IMR-90 (cell line): Measurements from ENCODE around the gene TTK. TPM values are rescaled to one million over a fixed set of nuclear protein-coding genes. Genes with fewer than 3 reads are reported as not detected.

Experiments
- ATAC-seq: fragments of 200-7000 bp; cut with Tn5 transposase; 2 replicates; pipeline ENCODE4 v1.9.1; 2020; ENCODE audit warnings: low read depth, mild to moderate bottlenecking, moderate library complexity
- BruUV-seq: library from RNA; stranded (reverse); fragments of 400-500 nt; replicated peaks from 2 replicates; lab custom pipeline; 2021; lab: Mats Ljungman, UMichigan
- CTCF ChIA-PET: fragments of 300-600 bp; formaldehyde crosslinking; extraction: SDS; loops from one replicate; lab custom pipeline; 2021; ENCODE audit warnings: antibody characterized with exemption; lab: Yijun Ruan, JAX
- POLR2A ChIA-PET: fragments of 300-600 bp; sonication (Branson Sonifier 250); formaldehyde crosslinking; loops from one replicate; lab custom pipeline; 2022; ENCODE audit warnings: antibody characterized with exemption; ENCODE audit not compliant: unreplicated experiment; lab: Charles Lee
- DNase-seq: peaks from one replicate; pipeline ENCODE4 v3.0.0; 2013
- H2AFZ ChIP-seq: replicated peaks from 2 replicates; pipeline ENCODE3; 2013; ENCODE audit warnings: low read length, mild to moderate bottlenecking; ENCODE audit not compliant: poor library complexity
- H2AK5ac ChIP-seq: 2 replicates; pipeline ENCODE4 v1.6.1; 2013; ENCODE audit warnings: low read depth, low read length, inconsistent platforms
- H2AK9ac ChIP-seq: replicated peaks from 2 replicates; pipeline ENCODE3; 2013; ENCODE audit warnings: mild to moderate bottlenecking, low read depth, low read length, moderate library complexity; ENCODE audit not compliant: poor library complexity
- H2BK120ac ChIP-seq: 2 replicates; pipeline ENCODE4 v1.6.1; 2013; ENCODE audit warnings: low read depth, low read length, inconsistent platforms
- H2BK15ac ChIP-seq: 3 replicates; pipeline ENCODE4 v1.6.1; 2013; ENCODE audit warnings: low read depth, low read length, inconsistent platforms
- H2BK20ac ChIP-seq: 2 replicates; pipeline ENCODE4 v1.6.1; 2013; ENCODE audit warnings: low read depth, mild to moderate bottlenecking, inconsistent platforms, low read length, moderate library complexity
- H2BK5ac ChIP-seq: 2 replicates; pipeline ENCODE4 v1.6.1; 2013; ENCODE audit warnings: mild to moderate bottlenecking, low read depth, low read length, inconsistent platforms; ENCODE audit not compliant: poor library complexity, severe bottlenecking
- H3K14ac ChIP-seq: replicated peaks from 2 replicates; pipeline ENCODE4 v1.6.1; 2013; ENCODE audit warnings: low read depth, low read length, inconsistent platforms
- H3K18ac ChIP-seq: 2 replicates; pipeline ENCODE4 v1.6.1; 2013; ENCODE audit warnings: low read depth, low read length, control low read depth
- H3K23ac ChIP-seq: 2 replicates; pipeline ENCODE4 v1.6.1; 2013; ENCODE audit warnings: low read depth, low read length, inconsistent platforms
- H3K27ac ChIP-seq: 2 replicates; pipeline ENCODE4 v1.5.1; 2013; ENCODE audit warnings: mild to moderate bottlenecking, control low read depth, low read length; ENCODE audit not compliant: insufficient read depth
- H3K27me3 ChIP-seq: 2 replicates; pipeline ENCODE4 v1.6.1; 2013; ENCODE audit warnings: low read length; ENCODE audit not compliant: control insufficient read depth, insufficient read depth
- H3K36me3 ChIP-seq: 2 replicates; pipeline ENCODE4 v1.6.1; 2013; ENCODE audit warnings: low read length, mixed read lengths; ENCODE audit not compliant: control insufficient read depth, insufficient read depth
- H3K4ac ChIP-seq: 2 replicates; pipeline ENCODE4 v1.6.1; 2013; ENCODE audit warnings: low read depth, low read length, inconsistent platforms
- H3K4me1 ChIP-seq: 2 replicates; pipeline ENCODE4 v1.6.1; 2013; ENCODE audit warnings: low read length, mixed read lengths; ENCODE audit not compliant: control insufficient read depth, insufficient read depth
- H3K4me2 ChIP-seq: 2 replicates; pipeline ENCODE4 v1.6.1; 2013; ENCODE audit warnings: low read depth, mild to moderate bottlenecking, control low read depth, low read length, moderate library complexity
- H3K4me3 ChIP-seq: 2 replicates; pipeline ENCODE4 v1.5.1; 2013; ENCODE audit warnings: low read depth, mild to moderate bottlenecking, control low read depth, low read length, moderate library complexity; ENCODE audit not compliant: insufficient read depth
- H3K56ac ChIP-seq: 2 replicates; pipeline ENCODE4 v1.6.1; 2013; ENCODE audit warnings: low read length, inconsistent platforms; ENCODE audit not compliant: insufficient read depth; ENCODE audit errors: extremely low read depth
- H3K79me1 ChIP-seq, 2 experiments: 2 replicates each; pipeline ENCODE4 v1.6.1; 2013; ENCODE audit warnings: low read length in 2 of 2, inconsistent platforms in 1 of 2, low read depth in 1 of 2
- H3K9ac ChIP-seq: 2 replicates; pipeline ENCODE4 v1.6.1; 2013; ENCODE audit warnings: low read depth, low read length, control low read depth
- H3K9me1 ChIP-seq: 2 replicates; pipeline ENCODE4 v1.6.1; 2013; ENCODE audit warnings: low read length, inconsistent platforms; ENCODE audit not compliant: insufficient read depth
- H3K9me3 ChIP-seq: 2 replicates; pipeline ENCODE4 v1.6.1; 2013; ENCODE audit warnings: low read length; ENCODE audit not compliant: control insufficient read depth, insufficient read depth
- H4K20me1 ChIP-seq: 2 replicates; pipeline ENCODE4 v1.6.1; 2013; ENCODE audit warnings: low read length, inconsistent platforms; ENCODE audit not compliant: insufficient read depth
- H4K5ac ChIP-seq: 2 replicates; pipeline ENCODE4 v1.6.1; 2013; ENCODE audit warnings: mild to moderate bottlenecking, low read depth, low read length, control low read depth
- H4K8ac ChIP-seq, 2 experiments: 2 replicates each; pipeline ENCODE4 v1.6.1; 2013; ENCODE audit warnings: low read depth in 2 of 2, low read length in 2 of 2, control low read depth in 1 of 2, inconsistent platforms in 1 of 2
- H4K91ac ChIP-seq: 2 replicates; pipeline ENCODE4 v1.6.1; 2013; ENCODE audit warnings: low read depth, low read length, inconsistent platforms; ENCODE audit not compliant: insufficient read depth
- BHLHE40 ChIP-seq: fragments of 150-350 bp; IDR thresholded peaks from 2 replicates; pipeline ENCODE4 v1.6.1; 2016; ENCODE audit warnings: mild to moderate bottlenecking, low read depth, low read length
- CEBPB ChIP-seq: IDR thresholded peaks from 2 replicates; pipeline ENCODE4 v1.6.1; 2012; ENCODE audit warnings: low read depth, low read length, improper control_type of control experiment
- CHD1 ChIP-seq: IDR thresholded peaks from 2 replicates; pipeline ENCODE4 v1.6.1; 2012; ENCODE audit warnings: low read depth, low read length, improper control_type of control experiment
- FOS ChIP-seq: fragments of 150-350 bp; IDR thresholded peaks from 2 replicates; pipeline ENCODE4 v1.6.1; 2016; ENCODE audit warnings: low read depth, low read length
- MAFK ChIP-seq: IDR thresholded peaks from 2 replicates; pipeline ENCODE4 v1.6.1; 2012; ENCODE audit warnings: low read depth, low read length, improper control_type of control experiment
- NFE2L2 ChIP-seq: fragments of 150-350 bp; IDR thresholded peaks from 2 replicates; pipeline ENCODE4 v1.6.1; 2016; ENCODE audit warnings: low read depth, mild to moderate bottlenecking, low read length
- POLR2A ChIP-seq: IDR thresholded peaks from 2 replicates; pipeline ENCODE4 v1.6.1; 2012; ENCODE audit warnings: mild to moderate bottlenecking, low read depth, low read length
- RCOR1 ChIP-seq: IDR thresholded peaks from 2 replicates; pipeline ENCODE4 v1.6.1; 2012; ENCODE audit warnings: mild to moderate bottlenecking, low read length, improper control_type of control experiment; ENCODE audit not compliant: insufficient replicate concordance
- RFX5 ChIP-seq: IDR thresholded peaks from 2 replicates; pipeline ENCODE4 v1.8.0; 2012; ENCODE audit warnings: low read depth, mild to moderate bottlenecking, low read length, moderate library complexity
- SMC3 ChIP-seq: fragments of 150-350 bp; IDR thresholded peaks from 2 replicates; pipeline ENCODE4 v1.6.1; 2016; ENCODE audit warnings: low read depth, mild to moderate bottlenecking, antibody characterized with exemption, low read length, moderate library complexity
- dilution Hi-C: fragments of 300-500 bp; cut with HindIII; formaldehyde crosslinking; loops from one replicate; pipeline ENCODE4 v1.14.3; 2018; ENCODE audit warnings: low sequenced_read_pairs; ENCODE audit not compliant: unreplicated experiment
- in situ Hi-C: fragments of 300-500 bp; cut with MboI; formaldehyde crosslinking; loops from 3 replicates; pipeline ENCODE4 v1.14.3; 2019; ENCODE audit warnings: low sequenced_read_pairs, inconsistent platforms, mixed read lengths
- intact Hi-C: fragments of 100-400 bp; cut with micrococcal nuclease; formaldehyde crosslinking; loops from 2 replicates; pipeline ENCODE4 v1.10.0; 2022
- polyA plus RNA-seq, 3 experiments: library from polyadenylated mRNA; depleted of rRNA; stranded (reverse); fragments of >200 nt; gene quantifications; 2 replicates each; pipeline ENCODE4 v1.2.3, GENCODE V29; 2012; ENCODE audit warnings: low replicate concordance in 1 of 3
- total RNA-seq: library from RNA; depleted of rRNA; stranded (reverse); fragments of >200 nt; gene quantifications from 2 replicates; pipeline ENCODE4 v1.2.3, GENCODE V29; 2012
- TF ChIP-seq, protein P1 (sequence below): fragments of 150-350 bp; IDR thresholded peaks from 2 replicates; pipeline ENCODE4 v1.6.1; 2016; ENCODE audit warnings: low read depth, mild to moderate bottlenecking, low read length, moderate library complexity, borderline replicate concordance

TTK gene
- total and polyA plus RNA-seq, 2 of the 4 experiments (the other 2 are of a cell fraction): 7.5 to 21.5 TPM

DNA sequence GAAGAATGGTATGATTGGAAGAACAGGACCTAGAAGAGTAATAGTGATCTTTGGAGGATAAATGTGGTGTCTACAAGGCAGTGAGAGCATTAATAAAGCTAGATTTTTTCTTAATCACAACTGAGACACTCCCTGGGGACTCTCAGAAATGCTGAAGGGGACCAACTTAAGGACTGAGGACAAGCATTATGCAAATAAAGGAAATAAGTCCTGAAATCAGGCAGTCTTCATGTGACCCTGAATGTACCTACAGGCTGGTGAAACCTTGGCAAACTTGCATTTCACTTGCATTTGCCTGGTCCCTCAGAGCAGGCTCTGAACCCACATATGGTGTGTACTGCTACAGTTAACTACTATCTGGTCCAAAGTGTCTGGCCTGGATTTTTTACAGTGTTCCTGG is 19.3 kb upstream of the TTK start:
- no peak overlapping the region for H4K5ac ChIP-seq
- no peaks in the 10 kb centered on the region for H3K36me3 ChIP-seq
- ATAC-seq (no peak), DNase-seq (no peak)
- no peak overlapping the region for H3K4me3 ChIP-seq
- no peaks in the 10 kb centered on the region for H3K79me1 ChIP-seq
- H2AFZ ChIP-seq: no peak overlapping the region
- intact Hi-C loops (no loop called here), dilution Hi-C loops (no loop called here), in situ Hi-C loops (no loop called here)
- no peaks in the 10 kb centered on the region for H4K20me1 ChIP-seq
- ChIA-PET CTCF (no interaction called here), POLR2A (no interaction called here)
- no peaks in the 10 kb centered on the region for H3K4me1 ChIP-seq
- no TSS peak for BruUV-seq
- no peak overlapping the region for H3K56ac ChIP-seq
- H2BK15ac ChIP-seq: no peak overlapping the region
- no peak overlapping the region for H3K9ac ChIP-seq
- no peak overlapping the region for H2BK5ac ChIP-seq
- H3K9me1 ChIP-seq: no peaks in the 10 kb centered on the region
- no peak overlapping the region for H3K23ac ChIP-seq
- H4K91ac ChIP-seq: no peak overlapping the region
- H2AK9ac ChIP-seq: no peak overlapping the region
- no peak overlapping the region for H3K27ac ChIP-seq
- H2BK120ac ChIP-seq: no peak overlapping the region
- H2AK5ac ChIP-seq: no peak overlapping the region
- TF ChIP-seq MAFK (no peak), SMC3 (no peak), CEBPB (no peak), FOS (no peak), RCOR1 (no peak), NFE2L2 (no peak), CHD1 (no peak), RFX5 (no peak), BHLHE40 (no peak), POLR2A (no peak)
- TF ChIP-seq, protein P1, sequence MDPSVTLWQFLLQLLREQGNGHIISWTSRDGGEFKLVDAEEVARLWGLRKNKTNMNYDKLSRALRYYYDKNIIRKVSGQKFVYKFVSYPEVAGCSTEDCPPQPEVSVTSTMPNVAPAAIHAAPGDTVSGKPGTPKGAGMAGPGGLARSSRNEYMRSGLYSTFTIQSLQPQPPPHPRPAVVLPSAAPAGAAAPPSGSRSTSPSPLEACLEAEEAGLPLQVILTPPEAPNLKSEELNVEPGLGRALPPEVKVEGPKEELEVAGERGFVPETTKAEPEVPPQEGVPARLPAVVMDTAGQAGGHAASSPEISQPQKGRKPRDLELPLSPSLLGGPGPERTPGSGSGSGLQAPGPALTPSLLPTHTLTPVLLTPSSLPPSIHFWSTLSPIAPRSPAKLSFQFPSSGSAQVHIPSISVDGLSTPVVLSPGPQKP: no peak
- H3K27me3 ChIP-seq: peaks cover 5% of the 10 kb centered on the region
- H3K4me2 ChIP-seq: no peak overlapping the region
- no peaks in the 10 kb centered on the region for H3K9me3 ChIP-seq
- H4K8ac ChIP-seq: no peak overlapping the region
- no peak overlapping the region for H2BK20ac ChIP-seq
- no peak overlapping the region for H3K14ac ChIP-seq
- H3K4ac ChIP-seq: no peak overlapping the region
- no peak overlapping the region for H3K18ac ChIP-seq
